GM20000 (cell line): ENCODE results near the gene MMP24OS.

Experiments used
- DNase-seq: peaks from one replicate; pipeline ENCODE4 v3.0.0; 2012; ENCODE audit warnings: low spot score
- CTCF ChIP-seq: IDR thresholded peaks from 2 replicates; pipeline ENCODE4 v1.5.1; 2012; ENCODE audit warnings: mild to moderate bottlenecking, control low read depth; ENCODE audit errors: extremely low read depth, missing control alignments

MMP24OS gene

GRCh38 chr20:35237486-35237885, 40.4 kb downstream of the MMP24OS start:
- no peak for TF ChIP-seq CTCF
- DNase-seq, result no peak

- no peak for DNase-seq
- TF ChIP-seq CTCF, result no peak
Measured at GRCh38 chr20:35235881-35236280, 42.0 kb downstream of the MMP24OS start.

- TF ChIP-seq CTCF, result no peak
- DNase-seq, result no peak
Measured at GRCh38 chr20:35232575-35232974, 45.3 kb downstream of the MMP24OS start.

DNA sequence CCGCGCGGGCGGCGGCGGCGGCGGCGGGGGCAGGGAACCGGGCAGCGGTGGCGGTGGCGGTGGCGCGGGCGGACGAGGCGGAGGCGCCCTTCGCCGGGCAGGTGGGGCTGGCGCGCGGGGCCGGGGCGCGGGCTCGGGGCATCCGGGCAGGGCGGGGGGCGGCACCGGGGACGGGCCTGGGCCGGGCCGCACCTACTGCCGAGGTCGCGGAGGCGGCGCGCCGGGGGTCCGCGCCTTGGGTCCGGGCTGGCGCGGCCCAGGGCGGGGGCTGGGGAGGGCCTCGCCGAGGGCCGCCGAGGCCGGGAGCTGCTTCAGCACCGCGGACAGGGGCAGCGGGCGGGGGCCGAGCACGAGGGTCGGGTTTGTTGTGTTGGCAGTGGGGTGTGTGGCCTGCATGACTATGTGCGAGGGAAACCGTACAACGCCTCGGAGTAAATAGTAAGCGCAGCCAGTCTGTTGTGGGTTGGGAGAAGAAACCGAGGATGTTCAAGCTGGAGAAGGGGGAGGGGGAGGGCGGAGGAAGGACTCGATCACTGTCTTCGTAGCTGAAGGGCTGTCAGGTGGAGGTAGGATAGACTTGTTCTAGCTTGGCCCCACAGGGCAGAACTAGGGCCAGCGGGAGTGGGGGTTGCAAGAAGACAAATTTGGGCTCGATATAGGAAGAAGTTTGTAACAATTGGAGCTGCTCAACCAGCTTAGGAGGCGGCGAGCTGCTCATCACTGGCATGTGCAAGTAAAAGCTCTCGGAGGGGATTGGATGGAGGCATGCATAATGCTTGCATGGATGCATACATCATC, 50.8 kb downstream of the MMP24OS start:
- peak; percentile 62 for DNase-seq
- TF ChIP-seq CTCF, result no peak
